HepG2 (cell line): ENCODE measurements around the gene BCAS3. TPM values are rescaled to one million over a fixed set of nuclear protein-coding genes. Genes with fewer than 3 reads are reported as not detected.

ENCODE experiments used
- AKAP8 ChIP-seq: sonication (generic); formaldehyde crosslinking; IDR thresholded peaks from 2 replicates; pipeline ENCODE4 v1.5.1; 2020; ENCODE audit warnings: mild to moderate bottlenecking, missing genetic modification reagents
- BRD4 ChIP-seq: sonication (generic); formaldehyde crosslinking; IDR thresholded peaks from 2 replicates; pipeline ENCODE4 v1.4.0; 2020; ENCODE audit warnings: missing genetic modification reagents
- E2F1 ChIP-seq: sonication (generic); formaldehyde crosslinking; IDR thresholded peaks from 2 replicates; pipeline ENCODE4 v1.5.0; 2020; ENCODE audit warnings: missing genetic modification reagents
- GABPB1 ChIP-seq: IDR thresholded peaks from 2 replicates; pipeline ENCODE4 v1.6.1; 2016; ENCODE audit warnings: mild to moderate bottlenecking, missing genetic modification reagents, moderate library complexity, missing compliant biosample characterization
- HDAC2 ChIP-seq: sonication (generic); formaldehyde crosslinking; IDR thresholded peaks from 2 replicates; pipeline ENCODE4 v1.4.0; 2020; ENCODE audit warnings: missing genetic modification reagents
- HNRNPL ChIP-seq: fragments of 200-400 bp; formaldehyde crosslinking; IDR thresholded peaks from 2 replicates; pipeline ENCODE4 v1.6.1; 2017; ENCODE audit warnings: mild to moderate bottlenecking, low read depth, low read length
- MBD4 ChIP-seq: IDR thresholded peaks from 2 replicates; pipeline ENCODE4 v1.6.1; 2012; ENCODE audit warnings: low read length, inconsistent platforms, borderline replicate concordance
- NFIC ChIP-seq: IDR thresholded peaks from 2 replicates; pipeline ENCODE4 v1.6.1; 2012; ENCODE audit warnings: mild to moderate bottlenecking, low read length, inconsistent platforms
- NR2C2 ChIP-seq: sonication (generic); formaldehyde crosslinking; IDR thresholded peaks from 2 replicates; pipeline ENCODE4 v1.4.0; 2020; ENCODE audit warnings: missing genetic modification reagents, mild to moderate bottlenecking, moderate library complexity, borderline replicate concordance
- NR2F2 ChIP-seq: IDR thresholded peaks from 2 replicates; pipeline ENCODE4 v1.6.1; 2012; ENCODE audit warnings: low read depth, inconsistent platforms, borderline replicate concordance
- SMAD9 ChIP-seq: sonication (generic); formaldehyde crosslinking; IDR thresholded peaks from 2 replicates; pipeline ENCODE4 v1.5.1; 2020; ENCODE audit warnings: mild to moderate bottlenecking, missing genetic modification reagents
- STAT6 ChIP-seq: sonication (generic); formaldehyde crosslinking; IDR thresholded peaks from 2 replicates; pipeline ENCODE4 v1.4.0; 2020; ENCODE audit warnings: missing genetic modification reagents, mild to moderate bottlenecking, borderline replicate concordance
- ZNF232 ChIP-seq: sonication (generic); formaldehyde crosslinking; IDR thresholded peaks from 2 replicates; pipeline ENCODE4 v1.4.0; 2020; ENCODE audit warnings: missing genetic modification reagents, borderline replicate concordance
- ZNF329 ChIP-seq: sonication (generic); formaldehyde crosslinking; IDR thresholded peaks from 2 replicates; pipeline ENCODE4 v1.9.0; 2021; ENCODE audit warnings: low read depth, mild to moderate bottlenecking, missing genetic modification reagents
- ZNF34 ChIP-seq: sonication (generic); formaldehyde crosslinking; IDR thresholded peaks from 2 replicates; pipeline ENCODE4 v1.4.0; 2020; ENCODE audit warnings: mild to moderate bottlenecking, missing genetic modification reagents, borderline replicate concordance
- ZNF737 ChIP-seq: sonication (generic); formaldehyde crosslinking; IDR thresholded peaks from 2 replicates; pipeline ENCODE4 v1.5.0; 2020; ENCODE audit warnings: missing genetic modification reagents, mild to moderate bottlenecking, borderline replicate concordance
- ZNF768 ChIP-seq: sonication (generic); formaldehyde crosslinking; IDR thresholded peaks from 2 replicates; pipeline ENCODE4 v1.4.0; 2020; ENCODE audit warnings: missing genetic modification reagents
- ZSCAN25 ChIP-seq: sonication (generic); formaldehyde crosslinking; IDR thresholded peaks from 2 replicates; pipeline ENCODE4 v1.8.0; 2022; ENCODE audit warnings: mild to moderate bottlenecking, missing genetic modification reagents
- ZSCAN29 ChIP-seq: sonication (generic); formaldehyde crosslinking; conservative IDR thresholded peaks from 2 replicates; pipeline ENCODE4 v1.4.0; 2020; ENCODE audit warnings: mild to moderate bottlenecking, missing genetic modification reagents
- polyA plus RNA-seq, 8 experiments: library from polyadenylated mRNA; depleted of rRNA in 3 of 8; stranded (reverse) in 7 of 8; unstranded in 1 of 8; fragments of >200 nt; fragmentation: Illumina TruSeq in 4 of 8; extraction: Trizol in 4 of 8; gene quantifications; 2 replicates each; pipeline versions ENCODE4 v1.2.1 to v1.2.3, GENCODE V29; 2011 to 2016; ENCODE audit warnings: low read depth in 4 of 8, missing spikeins in 1 of 8, mixed read lengths in 1 of 8; ENCODE audit not compliant: insufficient read depth in 1 of 8
- total RNA-seq, 5 experiments: library from RNA; depleted of rRNA; stranded (reverse); fragments of >200 nt; fragmentation: Illumina TruSeq; extraction: Trizol; gene quantifications; 2 replicates each; pipeline ENCODE4 v1.2.3, GENCODE V29; 2016; ENCODE audit warnings: low read depth in 1 of 5
- TF ChIP-seq, protein P1 (sequence below): IDR thresholded peaks from 2 replicates; pipeline ENCODE4 v1.6.1; 2018; ENCODE audit warnings: missing genetic modification reagents, mild to moderate bottlenecking, missing compliant biosample characterization
- TF ChIP-seq, protein P2 (sequence below): sonication (generic); formaldehyde crosslinking; IDR thresholded peaks from 2 replicates; pipeline ENCODE4 v1.4.0; 2020; ENCODE audit warnings: mild to moderate bottlenecking, missing genetic modification reagents

BCAS3 gene
- total and polyA plus RNA-seq, 2 of the 13 experiments (the other 11 are each of a cell fraction or from before 2014, with no cell fraction given), result 10.7 to 11.2 TPM

GRCh38 chr17:61408151-61409041 is 730.7 kb downstream of the BCAS3 start (continued):
- TF ChIP-seq HDAC2 (CRISPR knock-in tag) (no peak), SMAD9 (CRISPR knock-in tag) (no peak), ZNF232 (CRISPR knock-in tag) (no peak), NR2C2 (CRISPR knock-in tag) (0 out of 2 replicates have a peak, but pooled peaks have one; percentile 3), MBD4 (no peak), ZNF329 (CRISPR knock-in tag) (no peak), HNRNPL (peak; percentile 64; the same call in 1 of the 2 replicates), ZNF768 (peak; percentile 14; the same call in 1 of the 2 replicates), STAT6 (no peak), E2F1 (CRISPR knock-in tag) (no peak), ZSCAN25 (CRISPR knock-in tag) (no peak), NR2F2 (no peak), BRD4 (CRISPR knock-in tag) (no peak), GABPB1 (no peak), ZNF737 (no peak), ZSCAN29 (CRISPR knock-in tag) (peak; percentile 94; the same call in 1 of the 2 replicates), ZNF34 (no peak), NFIC (no peak), AKAP8 (CRISPR knock-in tag) (0 out of 2 replicates have a peak, but pooled peaks have one; percentile 32)
- TF ChIP-seq, protein P1, sequence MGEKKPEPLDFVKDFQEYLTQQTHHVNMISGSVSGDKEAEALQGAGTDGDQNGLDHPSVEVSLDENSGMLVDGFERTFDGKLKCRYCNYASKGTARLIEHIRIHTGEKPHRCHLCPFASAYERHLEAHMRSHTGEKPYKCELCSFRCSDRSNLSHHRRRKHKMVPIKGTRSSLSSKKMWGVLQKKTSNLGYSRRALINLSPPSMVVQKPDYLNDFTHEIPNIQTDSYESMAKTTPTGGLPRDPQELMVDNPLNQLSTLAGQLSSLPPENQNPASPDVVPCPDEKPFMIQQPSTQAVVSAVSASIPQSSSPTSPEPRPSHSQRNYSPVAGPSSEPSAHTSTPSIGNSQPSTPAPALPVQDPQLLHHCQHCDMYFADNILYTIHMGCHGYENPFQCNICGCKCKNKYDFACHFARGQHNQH (CRISPR knock-in tag), result no peak
- TF ChIP-seq, protein P2, sequence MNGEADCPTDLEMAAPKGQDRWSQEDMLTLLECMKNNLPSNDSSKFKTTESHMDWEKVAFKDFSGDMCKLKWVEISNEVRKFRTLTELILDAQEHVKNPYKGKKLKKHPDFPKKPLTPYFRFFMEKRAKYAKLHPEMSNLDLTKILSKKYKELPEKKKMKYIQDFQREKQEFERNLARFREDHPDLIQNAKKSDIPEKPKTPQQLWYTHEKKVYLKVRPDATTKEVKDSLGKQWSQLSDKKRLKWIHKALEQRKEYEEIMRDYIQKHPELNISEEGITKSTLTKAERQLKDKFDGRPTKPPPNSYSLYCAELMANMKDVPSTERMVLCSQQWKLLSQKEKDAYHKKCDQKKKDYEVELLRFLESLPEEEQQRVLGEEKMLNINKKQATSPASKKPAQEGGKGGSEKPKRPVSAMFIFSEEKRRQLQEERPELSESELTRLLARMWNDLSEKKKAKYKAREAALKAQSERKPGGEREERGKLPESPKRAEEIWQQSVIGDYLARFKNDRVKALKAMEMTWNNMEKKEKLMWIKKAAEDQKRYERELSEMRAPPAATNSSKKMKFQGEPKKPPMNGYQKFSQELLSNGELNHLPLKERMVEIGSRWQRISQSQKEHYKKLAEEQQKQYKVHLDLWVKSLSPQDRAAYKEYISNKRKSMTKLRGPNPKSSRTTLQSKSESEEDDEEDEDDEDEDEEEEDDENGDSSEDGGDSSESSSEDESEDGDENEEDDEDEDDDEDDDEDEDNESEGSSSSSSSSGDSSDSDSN (CRISPR knock-in tag), result no peak
